Spleen (tissue), 7 donors: Measurements from ENCODE around the gene NOS1AP.

Experiments used
- POLR2AphosphoS5 ChIP-seq, 3 donors: sonication (generic); formaldehyde crosslinking; IDR thresholded peaks; one replicate each; pipeline ENCODE4 v1.5.1; 2017; ENCODE audit warnings: antibody characterized with exemption in 3 of 3
- TF ChIP-seq, protein P1 (sequence below), 11 experiments: fragments of 200-600 bp in 7 of 11; fragments of 450-650 bp in 4 of 11; sonication (generic) in 4 of 11; IDR thresholded peaks in 8 of 11; conservative IDR thresholded peaks in 3 of 11; 1 replicate in 7 of 11; 2 replicates in 4 of 11; pipeline versions ENCODE4 v1.4.0 to v1.8.0; 2016 to 2021; ENCODE audit warnings: antibody characterized with exemption in 11 of 11, inconsistent platforms in 4 of 11, mild to moderate bottlenecking in 1 of 11
- donor health status: DM: no; HTN: no; CAD: no; lungs with moderate emphysema.
- donor health status: DM: no; HTN: no; CAD: no.
- donor health status: DM: no; HTN: no; CAD: no.

DNA sequence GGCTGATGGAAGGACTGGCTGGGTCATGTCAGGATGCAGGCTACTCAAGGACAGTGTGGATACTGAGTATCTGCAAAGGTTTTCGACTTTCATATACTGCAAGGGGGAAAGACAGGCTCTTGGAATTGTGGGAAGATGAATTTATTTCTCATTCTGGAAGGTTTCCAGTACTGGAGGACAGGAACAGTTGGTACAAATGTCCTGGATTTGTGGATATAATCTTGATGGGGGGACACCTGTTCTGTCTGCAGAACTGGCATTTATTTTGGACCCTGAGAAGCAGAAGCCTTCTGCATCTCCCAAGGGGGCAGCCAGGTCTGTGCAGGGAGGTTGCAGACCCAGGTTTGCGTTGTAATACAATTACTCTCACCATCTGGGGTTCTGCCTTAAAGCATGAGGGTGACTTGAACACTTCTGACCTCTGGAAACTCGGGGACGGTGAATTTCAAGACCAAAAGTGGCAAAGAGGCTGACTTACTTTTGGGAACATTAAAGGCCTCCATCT lies 65.8 kb downstream of the NOS1AP start:
- TF ChIP-seq, protein P1, sequence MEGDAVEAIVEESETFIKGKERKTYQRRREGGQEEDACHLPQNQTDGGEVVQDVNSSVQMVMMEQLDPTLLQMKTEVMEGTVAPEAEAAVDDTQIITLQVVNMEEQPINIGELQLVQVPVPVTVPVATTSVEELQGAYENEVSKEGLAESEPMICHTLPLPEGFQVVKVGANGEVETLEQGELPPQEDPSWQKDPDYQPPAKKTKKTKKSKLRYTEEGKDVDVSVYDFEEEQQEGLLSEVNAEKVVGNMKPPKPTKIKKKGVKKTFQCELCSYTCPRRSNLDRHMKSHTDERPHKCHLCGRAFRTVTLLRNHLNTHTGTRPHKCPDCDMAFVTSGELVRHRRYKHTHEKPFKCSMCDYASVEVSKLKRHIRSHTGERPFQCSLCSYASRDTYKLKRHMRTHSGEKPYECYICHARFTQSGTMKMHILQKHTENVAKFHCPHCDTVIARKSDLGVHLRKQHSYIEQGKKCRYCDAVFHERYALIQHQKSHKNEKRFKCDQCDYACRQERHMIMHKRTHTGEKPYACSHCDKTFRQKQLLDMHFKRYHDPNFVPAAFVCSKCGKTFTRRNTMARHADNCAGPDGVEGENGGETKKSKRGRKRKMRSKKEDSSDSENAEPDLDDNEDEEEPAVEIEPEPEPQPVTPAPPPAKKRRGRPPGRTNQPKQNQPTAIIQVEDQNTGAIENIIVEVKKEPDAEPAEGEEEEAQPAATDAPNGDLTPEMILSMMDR (IDR thresholded peaks at IDR 0.05 in 8 of 11, conservative IDR thresholded peaks at IDR 0.05 in 3 of 11) = no peak
- no peak for TF ChIP-seq POLR2AphosphoS5 (IDR thresholded peaks at IDR 0.05)
